Spleen (tissue), 7 donors: ENCODE results near the gene DNMBP.
"Not testable (repeated sequence)": the region's sequence is repeated elsewhere in the genome, so short reads cannot be mapped to it uniquely, and the experiment has no call there.

Experiments
- CTCF ChIP-seq, 11 experiments: fragments of 200-600 bp in 7 of 11; fragments of 450-650 bp in 4 of 11; sonication (generic) in 4 of 11; IDR thresholded peaks in 8 of 11; conservative IDR thresholded peaks in 3 of 11; 1 replicate in 7 of 11; 2 replicates in 4 of 11; pipeline versions ENCODE4 v1.4.0 to v1.8.0; 2016 to 2021; ENCODE audit warnings: antibody characterized with exemption in 11 of 11, inconsistent platforms in 4 of 11, mild to moderate bottlenecking in 1 of 11
- POLR2AphosphoS5 ChIP-seq, 3 donors: sonication (generic); formaldehyde crosslinking; IDR thresholded peaks; one replicate each; pipeline ENCODE4 v1.5.1; 2017; ENCODE audit warnings: antibody characterized with exemption in 3 of 3
- donor health status: DM: no; HTN: no; CAD: no; lungs with moderate emphysema.
- donor health status: DM: no; HTN: no; CAD: no.
- donor health status: DM: no; HTN: no; CAD: no.

DNA sequence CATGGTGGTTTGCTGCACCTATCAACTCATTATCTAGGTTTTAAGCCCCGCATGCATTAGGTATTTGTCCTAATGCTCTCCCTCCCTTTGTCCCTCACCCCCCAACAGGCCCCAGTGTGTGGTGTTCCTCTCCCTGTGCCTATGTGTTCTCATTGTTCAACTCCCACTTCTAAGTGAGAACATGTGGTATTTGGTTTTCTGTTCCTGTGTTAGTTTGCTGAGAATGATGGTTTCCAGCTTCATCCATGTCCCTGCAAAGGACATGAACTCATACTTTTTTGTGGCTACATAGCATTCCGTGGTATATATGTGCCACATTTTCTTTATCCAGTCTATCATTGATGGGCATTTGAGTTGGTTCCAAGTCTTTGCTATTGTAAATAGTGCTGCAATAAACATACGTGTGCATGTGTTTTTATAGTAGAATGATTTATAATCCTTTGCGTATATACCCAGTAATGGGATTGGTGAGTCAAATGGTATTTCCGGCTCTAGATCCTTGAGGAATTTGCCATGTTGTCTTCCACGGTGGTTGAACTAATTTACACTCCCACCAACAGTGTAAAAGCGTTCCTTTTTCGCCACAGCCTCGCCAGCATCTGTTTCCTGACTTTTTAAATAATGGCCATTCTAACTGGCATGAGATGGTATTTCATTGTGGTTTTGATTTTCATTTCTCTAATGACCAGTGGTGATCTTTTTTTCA is 146.1 kb downstream of the DNMBP start:
- not testable (repeated sequence) for TF ChIP-seq POLR2AphosphoS5 (IDR thresholded peaks at IDR 0.05); CTCF (IDR thresholded peaks at IDR 0.05 in 8 of 11, conservative IDR thresholded peaks at IDR 0.05 in 3 of 11)
